Osteoblast (primary cell): Measurements from ENCODE around the gene INTS7. TPM values are rescaled to one million over a fixed set of nuclear protein-coding genes. Genes with fewer than 3 reads are reported as not detected.
"Not testable (repeated sequence)": the region's sequence is repeated elsewhere in the genome, so short reads cannot be mapped to it uniquely, and the experiment has no call there.

Experiments
- DNase-seq: peaks from one replicate; pipeline ENCODE4 v3.0.0; 2011; ENCODE audit warnings: low spot score, mixed read lengths; ENCODE audit not compliant: insufficient read length; ENCODE audit errors: missing footprints
- H2AFZ ChIP-seq: 2 replicates; pipeline ENCODE4 v1.6.0; 2011; ENCODE audit warnings: mild to moderate bottlenecking, low read length
- H3K27ac ChIP-seq: 2 replicates; pipeline ENCODE4 v1.5.1; 2011; ENCODE audit warnings: mild to moderate bottlenecking, low read depth, low read length, moderate library complexity
- H3K27me3 ChIP-seq: 2 replicates; pipeline ENCODE4 v1.6.0; 2012; ENCODE audit warnings: mild to moderate bottlenecking, control low read depth, inconsistent platforms, low read length, moderate library complexity; ENCODE audit not compliant: insufficient read depth
- H3K36me3 ChIP-seq: 2 replicates; pipeline ENCODE4 v1.5.1; 2011; ENCODE audit warnings: mild to moderate bottlenecking, low read length, control low read depth, moderate library complexity; ENCODE audit not compliant: insufficient read depth
- H3K4me1 ChIP-seq: 2 replicates; pipeline ENCODE4 v1.5.1; 2011; ENCODE audit warnings: mild to moderate bottlenecking, low read length, control low read depth, moderate library complexity; ENCODE audit not compliant: insufficient read depth
- H3K4me2 ChIP-seq: 2 replicates; pipeline ENCODE4 v1.6.0; 2011; ENCODE audit warnings: mild to moderate bottlenecking, low read length; ENCODE audit not compliant: insufficient read depth
- H3K4me3 ChIP-seq: fragments of 200-600 bp; sonication (generic); 3 replicates; pipeline ENCODE4 v1.5.1; 2012; ENCODE audit warnings: mild to moderate bottlenecking, low read length, inconsistent platforms; ENCODE audit not compliant: insufficient read depth
- H3K79me2 ChIP-seq: 2 replicates; pipeline ENCODE4 v1.6.0; 2012; ENCODE audit warnings: mild to moderate bottlenecking, low read length, control low read depth, inconsistent platforms; ENCODE audit not compliant: insufficient read depth
- H3K9me3 ChIP-seq: 2 replicates; pipeline ENCODE4 v1.5.1; 2011; ENCODE audit warnings: low read depth, low read length, control low read depth
- H4K20me1 ChIP-seq: 2 replicates; pipeline ENCODE4 v1.6.0; 2012; ENCODE audit warnings: mild to moderate bottlenecking, low read length, control low read depth; ENCODE audit not compliant: insufficient read depth
- CTCF ChIP-seq: IDR thresholded peaks from 2 replicates; pipeline ENCODE4 v1.5.1; 2011; ENCODE audit warnings: mild to moderate bottlenecking, low read depth, low read length, moderate library complexity; ENCODE audit errors: extremely low read depth
- total RNA-seq: library from RNA; depleted of rRNA; stranded (reverse); fragments of >200 nt; gene quantifications from 2 replicates; pipeline ENCODE4 v1.2.3, GENCODE V29; 2012

INTS7 gene
- total RNA-seq, 1 donor = 20.3 TPM

GRCh38 chr1:211920602-211921226 lies 114.6 kb downstream of the INTS7 start:
- peaks cover 36% of the 10 kb centered on the region for H3K4me1 ChIP-seq
- H3K79me2 ChIP-seq = no peaks in the 10 kb centered on the region
- H4K20me1 ChIP-seq = no peaks in the 10 kb centered on the region
- no peak overlapping the region for H2AFZ ChIP-seq
- no peaks in the 10 kb centered on the region for H3K27me3 ChIP-seq
- no peaks in the 10 kb centered on the region for H3K36me3 ChIP-seq
- H3K4me2 ChIP-seq = peak overlapping the region; percentile 35
- no peaks in the 10 kb centered on the region for H3K9me3 ChIP-seq
- no peak overlapping the region for H3K4me3 ChIP-seq
- DNase-seq = no peak
- H3K27ac ChIP-seq = peak overlapping the region; percentile 79
- no peak for TF ChIP-seq CTCF

- peak; percentile 84 for DNase-seq
- TF ChIP-seq CTCF = no peak
- Histone ChIP-seq H2AFZ (no peak overlapping the region), H3K9me3 (no peaks in the 10 kb centered on the region), H3K79me2 (no peaks in the 10 kb centered on the region), H4K20me1 (no peaks in the 10 kb centered on the region), H3K27me3 (no peaks in the 10 kb centered on the region), H3K36me3 (no peaks in the 10 kb centered on the region), H3K4me2 (peak overlapping the region; percentile 35), H3K4me1 (peaks cover 36% of the 10 kb centered on the region), H3K4me3 (no peak overlapping the region), H3K27ac (peak overlapping the region; percentile 79)
Measured at GRCh38 chr1:211920141-211920572, 115.2 kb downstream of the INTS7 start.

- TF ChIP-seq CTCF = no peak
- H3K9me3 ChIP-seq = no peaks in the 10 kb centered on the region
- no peaks in the 10 kb centered on the region for H3K27me3 ChIP-seq
- no peaks in the 10 kb centered on the region for H3K79me2 ChIP-seq
- peaks cover 33% of the 10 kb centered on the region for H3K4me1 ChIP-seq
- no peaks in the 10 kb centered on the region for H4K20me1 ChIP-seq
- H2AFZ ChIP-seq = no peak overlapping the region
- no peaks in the 10 kb centered on the region for H3K36me3 ChIP-seq
- DNase-seq = no peak
- H3K4me2 ChIP-seq = no peak overlapping the region
- peak overlapping the region; percentile 83 for H3K27ac ChIP-seq
- H3K4me3 ChIP-seq = no peak overlapping the region
Measured at GRCh38 chr1:211918843-211919414, 116.4 kb downstream of the INTS7 start.

- H3K9me3 ChIP-seq, H3K27me3 ChIP-seq, H4K20me1 ChIP-seq, H3K36me3 ChIP-seq, H3K4me3 ChIP-seq, H3K79me2 ChIP-seq, H2AFZ ChIP-seq, DNase-seq, H3K27ac ChIP-seq, H3K4me2 ChIP-seq: not testable (repeated sequence)
- peaks cover 41% of the 10 kb centered on the region for H3K4me1 ChIP-seq
Measured at GRCh38 chr1:211916458-211916857, 118.9 kb downstream of the INTS7 start.
